ENCODE results near the gene EIF5AL1. TPM values are rescaled to one million over a fixed set of nuclear protein-coding genes. Genes with fewer than 3 reads are reported as not detected.
"Not testable (repeated sequence)": the region's sequence is repeated elsewhere in the genome, so short reads cannot be mapped to it uniquely, and the experiment has no call there.

EIF5AL1 gene
- total and polyA plus RNA-seq, 4 donors: 0.05 to 2.1 (median 0.52) TPM

DNA sequence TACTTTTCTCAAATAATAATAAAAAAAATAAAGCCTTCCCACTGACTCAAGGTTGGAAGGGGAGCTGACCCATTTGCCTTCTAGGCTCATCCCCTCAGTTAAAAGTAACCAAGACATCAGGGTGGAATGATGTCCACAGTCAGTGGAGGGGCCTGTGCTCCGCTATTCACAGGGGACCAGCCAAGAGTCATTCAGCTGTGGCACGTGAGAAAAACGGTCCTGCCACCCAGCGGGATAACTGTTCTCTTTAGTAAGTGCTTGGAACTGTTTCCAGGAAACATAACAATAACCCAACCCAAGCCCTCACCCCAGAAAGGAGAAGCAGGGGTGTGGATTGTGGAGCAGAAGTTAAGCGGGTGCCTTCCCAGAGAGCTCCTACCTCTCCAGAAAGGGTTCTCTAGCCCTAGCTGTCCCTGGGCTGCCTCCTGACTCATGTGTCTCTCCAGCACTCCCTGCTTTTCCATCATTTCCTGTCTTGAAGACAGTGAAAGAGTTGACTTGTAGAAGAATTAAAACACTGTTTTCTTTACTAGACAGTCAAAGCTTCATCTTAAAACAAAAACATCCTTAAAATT lies 2.3 kb upstream of the EIF5AL1 start:
- not testable (repeated sequence) for H3K9ac ChIP-seq (ENCODE audit: low read depth in 1 of 2, low read length in 2 of 2); DNase-seq (ENCODE audit: low spot score); H3K27ac ChIP-seq (ENCODE audit: low read depth in 1 of 2, low read length in 2 of 2); H3K36me3 ChIP-seq (ENCODE audit: control insufficient read depth in 4 of 4, insufficient read depth in 3 of 4, low read depth in 1 of 4, low read length in 3 of 4); H3K4me3 ChIP-seq (ENCODE audit: low read depth in 1 of 3, low read length in 3 of 3); H3K9me3 ChIP-seq (ENCODE audit: control insufficient read depth in 4 of 4, low read length in 3 of 4); H3K27me3 ChIP-seq (ENCODE audit: control insufficient read depth in 4 of 4, insufficient read depth in 4 of 4, low read length in 3 of 4); H3K4me1 ChIP-seq (ENCODE audit: control insufficient read depth in 4 of 4, insufficient read depth in 4 of 4, low read length in 3 of 4)
- 78% methylated on average over 3 of the region's 5 CpGs for WGBS

- H3K27me3 ChIP-seq (ENCODE audit: control insufficient read depth in 4 of 4, insufficient read depth in 4 of 4, low read length in 3 of 4); H3K4me1 ChIP-seq (ENCODE audit: control insufficient read depth in 4 of 4, insufficient read depth in 4 of 4, low read length in 3 of 4); H3K9me3 ChIP-seq (ENCODE audit: control insufficient read depth in 4 of 4, low read length in 3 of 4); H3K27ac ChIP-seq (ENCODE audit: low read depth in 1 of 2, low read length in 2 of 2); H3K36me3 ChIP-seq (ENCODE audit: control insufficient read depth in 4 of 4, insufficient read depth in 3 of 4, low read depth in 1 of 4, low read length in 3 of 4); H3K4me3 ChIP-seq (ENCODE audit: low read depth in 1 of 3, low read length in 3 of 3); H3K9ac ChIP-seq (ENCODE audit: low read depth in 1 of 2, low read length in 2 of 2); DNase-seq (ENCODE audit: low spot score): not testable (repeated sequence)
- WGBS: 69% methylated on average over 5 of the region's 7 CpGs
These were observed 4.3 kb downstream of the EIF5AL1 start for GRCh38 chr10:79516532-79517205.

GRCh38 chr10:79517567-79517966 lies 5.2 kb downstream of the EIF5AL1 start:
- H3K27ac ChIP-seq (ENCODE audit: low read depth in 1 of 2, low read length in 2 of 2); DNase-seq (ENCODE audit: low spot score); H3K4me3 ChIP-seq (ENCODE audit: low read depth in 1 of 3, low read length in 3 of 3); H3K27me3 ChIP-seq (ENCODE audit: control insufficient read depth in 4 of 4, insufficient read depth in 4 of 4, low read length in 3 of 4); H3K9me3 ChIP-seq (ENCODE audit: control insufficient read depth in 4 of 4, low read length in 3 of 4); H3K36me3 ChIP-seq (ENCODE audit: control insufficient read depth in 4 of 4, insufficient read depth in 3 of 4, low read depth in 1 of 4, low read length in 3 of 4); H3K4me1 ChIP-seq (ENCODE audit: control insufficient read depth in 4 of 4, insufficient read depth in 4 of 4, low read length in 3 of 4); H3K9ac ChIP-seq (ENCODE audit: low read depth in 1 of 2, low read length in 2 of 2): not testable (repeated sequence)
- WGBS: 71% methylated on average over 2 of the region's 4 CpGs

DNA sequence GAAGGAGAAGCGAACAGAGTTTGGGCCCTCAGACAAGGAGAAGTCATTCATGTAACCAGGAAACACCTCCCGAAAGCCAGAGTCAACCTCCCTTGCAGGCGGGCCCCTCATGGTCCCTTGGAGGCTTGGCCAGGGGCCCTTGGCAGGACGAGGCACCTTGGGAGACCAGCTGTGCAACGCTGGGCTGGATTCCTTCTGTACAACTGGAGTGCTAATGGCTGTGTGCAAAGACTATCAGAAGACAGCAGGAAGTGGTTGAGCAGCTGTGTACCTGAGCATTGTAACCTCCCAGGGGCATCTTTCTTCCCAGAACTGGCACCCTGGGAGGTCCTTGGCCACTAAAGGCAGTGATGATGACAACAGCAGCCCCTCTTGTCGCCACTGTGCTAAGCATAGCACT lies 9.4 kb downstream of the EIF5AL1 start:
- not testable (repeated sequence) for H3K4me3 ChIP-seq (ENCODE audit: low read depth in 1 of 3, low read length in 3 of 3); DNase-seq (ENCODE audit: low spot score); H3K9ac ChIP-seq (ENCODE audit: low read depth in 1 of 2, low read length in 2 of 2); H3K36me3 ChIP-seq (ENCODE audit: control insufficient read depth in 4 of 4, insufficient read depth in 3 of 4, low read depth in 1 of 4, low read length in 3 of 4); H3K27me3 ChIP-seq (ENCODE audit: control insufficient read depth in 4 of 4, insufficient read depth in 4 of 4, low read length in 3 of 4); H3K9me3 ChIP-seq (ENCODE audit: control insufficient read depth in 4 of 4, low read length in 3 of 4); H3K27ac ChIP-seq (ENCODE audit: low read depth in 1 of 2, low read length in 2 of 2); H3K4me1 ChIP-seq (ENCODE audit: control insufficient read depth in 4 of 4, insufficient read depth in 4 of 4, low read length in 3 of 4)
- WGBS: 93% methylated on average over 6 of the region's 6 CpGs

GRCh38 chr10:79522464-79522863 lies 10.1 kb downstream of the EIF5AL1 start:
- 98% methylated on average over 3 of the region's 4 CpGs for WGBS
- not testable (repeated sequence) for DNase-seq (ENCODE audit: low spot score)

GRCh38 chr10:79523157-79523853 lies 11.0 kb downstream of the EIF5AL1 start:
- DNase-seq (ENCODE audit: low spot score); H3K36me3 ChIP-seq (ENCODE audit: control insufficient read depth in 4 of 4, insufficient read depth in 3 of 4, low read depth in 1 of 4, low read length in 3 of 4); H3K27ac ChIP-seq (ENCODE audit: low read depth in 1 of 2, low read length in 2 of 2); H3K27me3 ChIP-seq (ENCODE audit: control insufficient read depth in 4 of 4, insufficient read depth in 4 of 4, low read length in 3 of 4); H3K9ac ChIP-seq (ENCODE audit: low read depth in 1 of 2, low read length in 2 of 2); H3K4me3 ChIP-seq (ENCODE audit: low read depth in 1 of 3, low read length in 3 of 3); H3K4me1 ChIP-seq (ENCODE audit: control insufficient read depth in 4 of 4, insufficient read depth in 4 of 4, low read length in 3 of 4); H3K9me3 ChIP-seq (ENCODE audit: control insufficient read depth in 4 of 4, low read length in 3 of 4): not testable (repeated sequence)
- 91% methylated on average over 13 of the region's 13 CpGs for WGBS

More at GRCh38 chr10:79522464-79522863, 10.1 kb downstream of the EIF5AL1 start:
- H3K9me3 ChIP-seq (ENCODE audit: control insufficient read depth in 4 of 4, low read length in 3 of 4); H3K4me1 ChIP-seq (ENCODE audit: control insufficient read depth in 4 of 4, insufficient read depth in 4 of 4, low read length in 3 of 4); H3K27me3 ChIP-seq (ENCODE audit: control insufficient read depth in 4 of 4, insufficient read depth in 4 of 4, low read length in 3 of 4); H3K36me3 ChIP-seq (ENCODE audit: control insufficient read depth in 4 of 4, insufficient read depth in 3 of 4, low read depth in 1 of 4, low read length in 3 of 4); H3K9ac ChIP-seq (ENCODE audit: low read depth in 1 of 2, low read length in 2 of 2); H3K27ac ChIP-seq (ENCODE audit: low read depth in 1 of 2, low read length in 2 of 2); H3K4me3 ChIP-seq (ENCODE audit: low read depth in 1 of 3, low read length in 3 of 3): not testable (repeated sequence)

- 93% methylated on average over 7 of the region's 8 CpGs for WGBS
- not testable (repeated sequence) for H3K27me3 ChIP-seq (ENCODE audit: control insufficient read depth in 4 of 4, insufficient read depth in 4 of 4, low read length in 3 of 4); H3K4me3 ChIP-seq (ENCODE audit: low read depth in 1 of 3, low read length in 3 of 3); H3K9me3 ChIP-seq (ENCODE audit: control insufficient read depth in 4 of 4, low read length in 3 of 4); H3K36me3 ChIP-seq (ENCODE audit: control insufficient read depth in 4 of 4, insufficient read depth in 3 of 4, low read depth in 1 of 4, low read length in 3 of 4); DNase-seq (ENCODE audit: low spot score); H3K27ac ChIP-seq (ENCODE audit: low read depth in 1 of 2, low read length in 2 of 2); H3K9ac ChIP-seq (ENCODE audit: low read depth in 1 of 2, low read length in 2 of 2); H3K4me1 ChIP-seq (ENCODE audit: control insufficient read depth in 4 of 4, insufficient read depth in 4 of 4, low read length in 3 of 4)
These were observed 12.8 kb downstream of the EIF5AL1 start for GRCh38 chr10:79525049-79525710.

DNA sequence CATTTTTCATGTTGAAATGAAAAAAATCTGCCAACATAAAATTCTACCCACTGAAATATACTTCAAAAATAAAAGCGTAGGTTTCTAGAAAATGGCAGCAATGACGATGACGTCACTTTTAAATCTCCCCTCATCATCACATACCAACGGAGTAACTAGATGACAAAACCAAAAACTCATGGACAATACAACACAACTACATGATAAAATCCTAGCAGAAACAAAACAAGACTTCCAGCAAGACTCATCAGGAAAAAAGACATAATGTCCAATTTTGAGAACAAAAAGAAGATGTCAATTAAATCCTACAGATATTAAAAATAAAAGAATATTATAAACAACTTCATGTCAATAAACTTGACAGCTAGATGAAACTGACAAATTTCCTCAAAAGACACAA lies 15.9 kb downstream of the EIF5AL1 start:
- H3K27ac ChIP-seq (ENCODE audit: low read depth in 1 of 2, low read length in 2 of 2): not testable (repeated sequence)

More for the DNA sequence above, 15.9 kb downstream of the EIF5AL1 start:
- not testable (repeated sequence) for H3K9me3 ChIP-seq (ENCODE audit: control insufficient read depth in 4 of 4, low read length in 3 of 4); H3K9ac ChIP-seq (ENCODE audit: low read depth in 1 of 2, low read length in 2 of 2); H3K4me3 ChIP-seq (ENCODE audit: low read depth in 1 of 3, low read length in 3 of 3); H3K27me3 ChIP-seq (ENCODE audit: control insufficient read depth in 4 of 4, insufficient read depth in 4 of 4, low read length in 3 of 4); H3K4me1 ChIP-seq (ENCODE audit: control insufficient read depth in 4 of 4, insufficient read depth in 4 of 4, low read length in 3 of 4); H3K36me3 ChIP-seq (ENCODE audit: control insufficient read depth in 4 of 4, insufficient read depth in 3 of 4, low read depth in 1 of 4, low read length in 3 of 4); DNase-seq (ENCODE audit: low spot score)
- WGBS: 93% methylated on average over 4 of the region's 4 CpGs

All from liver (tissue), 9 donors.